Ascending aorta (tissue), 2 donors: ENCODE results near the gene SYNDIG1L. TPM values are rescaled to one million over a fixed set of nuclear protein-coding genes. Genes with fewer than 3 reads are reported as not detected.

Experiments used
- DNase-seq, 2 donors: peaks; one replicate each; pipeline ENCODE4 v3.0.0-alpha.2; 2019; ENCODE audit warnings: low spot score in 2 of 2
- H3K27ac ChIP-seq, 2 donors: fragments of 200-600 bp; sonication (generic); one replicate each; pipeline ENCODE4 v1.5.1; 2016 to 2017; ENCODE audit warnings: mild to moderate bottlenecking in 1 of 2
- H3K27me3 ChIP-seq: fragments of 200-600 bp; sonication (generic); one replicate; pipeline ENCODE4 v1.5.1; 2017
- H3K36me3 ChIP-seq, 2 donors: fragments of 200-600 bp; sonication (generic); one replicate each; pipeline ENCODE4 v1.5.1; 2016
- H3K4me1 ChIP-seq, 2 donors: fragments of 200-600 bp; sonication (generic); one replicate each; pipeline ENCODE4 v1.5.1; 2016 to 2017; ENCODE audit warnings: mild to moderate bottlenecking in 1 of 2
- H3K4me3 ChIP-seq, 2 donors: fragments of 200-600 bp; sonication (generic); one replicate each; pipeline ENCODE4 v1.5.1; 2016 to 2017; ENCODE audit warnings: mild to moderate bottlenecking in 1 of 2
- H3K9me3 ChIP-seq, 2 donors: fragments of 200-600 bp; sonication (generic); one replicate each; pipeline ENCODE4 v1.5.1; 2016
- intact Hi-C: fragments of 100-400 bp; cut with DNase I; formaldehyde crosslinking; loops from one replicate; pipeline ENCODE4 v1.15.1; 2023
- total RNA-seq: library from RNA; depleted of rRNA; stranded (reverse); fragments of >200 nt; gene quantifications from one replicate; pipeline ENCODE4 v1.1.0, GENCODE V29; 2016
- TF ChIP-seq, protein P1 (sequence below), 3 experiments: fragments of 200-600 bp in 2 of 3; fragments of 450-650 bp in 1 of 3; sonication (generic) in 2 of 3; IDR thresholded peaks; one replicate each; pipeline ENCODE4 v1.5.1; 2016 to 2019; ENCODE audit warnings: antibody characterized with exemption in 3 of 3, mild to moderate bottlenecking in 1 of 3, moderate library complexity in 1 of 3

SYNDIG1L gene
- total RNA-seq, 1 donor from 2014 or later = not detected

DNA sequence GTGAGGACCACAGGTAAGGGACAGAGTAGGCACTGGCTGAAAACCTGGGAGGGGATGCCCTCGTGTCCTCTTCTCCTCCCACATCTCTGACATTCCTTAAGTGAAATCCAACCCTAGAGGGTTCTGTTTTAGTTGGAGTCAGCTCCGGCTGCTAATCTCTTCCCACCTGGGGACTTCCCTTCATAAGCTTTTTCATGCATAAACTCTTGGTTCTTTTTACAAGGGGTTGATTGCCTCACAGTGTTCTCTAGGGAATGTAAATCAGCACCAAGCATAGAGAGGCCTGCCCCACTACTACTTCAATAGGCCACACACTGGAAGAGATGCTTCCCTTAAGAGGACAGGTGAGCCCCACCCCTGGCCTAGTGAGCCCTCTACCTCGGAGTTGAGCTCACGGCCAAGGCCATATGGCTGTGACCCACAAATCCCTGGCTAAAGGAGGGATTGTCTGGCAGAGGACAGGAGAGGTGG is 3.2 kb upstream of the SYNDIG1L start:
- Histone ChIP-seq H3K27me3 (no peaks in the 10 kb centered on the region), H3K36me3 (no peaks in the 10 kb centered on the region), H3K4me3 (no peak overlapping the region), H3K9me3 (no peaks in the 10 kb centered on the region), H3K27ac (no peak overlapping the region), H3K4me1 (no peaks in the 10 kb centered on the region)
- TF ChIP-seq, protein P1, sequence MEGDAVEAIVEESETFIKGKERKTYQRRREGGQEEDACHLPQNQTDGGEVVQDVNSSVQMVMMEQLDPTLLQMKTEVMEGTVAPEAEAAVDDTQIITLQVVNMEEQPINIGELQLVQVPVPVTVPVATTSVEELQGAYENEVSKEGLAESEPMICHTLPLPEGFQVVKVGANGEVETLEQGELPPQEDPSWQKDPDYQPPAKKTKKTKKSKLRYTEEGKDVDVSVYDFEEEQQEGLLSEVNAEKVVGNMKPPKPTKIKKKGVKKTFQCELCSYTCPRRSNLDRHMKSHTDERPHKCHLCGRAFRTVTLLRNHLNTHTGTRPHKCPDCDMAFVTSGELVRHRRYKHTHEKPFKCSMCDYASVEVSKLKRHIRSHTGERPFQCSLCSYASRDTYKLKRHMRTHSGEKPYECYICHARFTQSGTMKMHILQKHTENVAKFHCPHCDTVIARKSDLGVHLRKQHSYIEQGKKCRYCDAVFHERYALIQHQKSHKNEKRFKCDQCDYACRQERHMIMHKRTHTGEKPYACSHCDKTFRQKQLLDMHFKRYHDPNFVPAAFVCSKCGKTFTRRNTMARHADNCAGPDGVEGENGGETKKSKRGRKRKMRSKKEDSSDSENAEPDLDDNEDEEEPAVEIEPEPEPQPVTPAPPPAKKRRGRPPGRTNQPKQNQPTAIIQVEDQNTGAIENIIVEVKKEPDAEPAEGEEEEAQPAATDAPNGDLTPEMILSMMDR (IDR thresholded peaks at IDR 0.05) = no peak
- intact Hi-C loops = no loop called here
- no peak for DNase-seq

GRCh38 chr14:74427651-74428050 is 1.6 kb upstream of the SYNDIG1L start:
- H3K27ac ChIP-seq = no peak overlapping the region
- H3K36me3 ChIP-seq = no peaks in the 10 kb centered on the region
- intact Hi-C loops = no loop called here
- H3K27me3 ChIP-seq = no peaks in the 10 kb centered on the region
- H3K4me1 ChIP-seq = no peaks in the 10 kb centered on the region
- no peak overlapping the region for H3K4me3 ChIP-seq
- no peaks in the 10 kb centered on the region for H3K9me3 ChIP-seq
- no peak for DNase-seq
- TF ChIP-seq, protein P1 (IDR thresholded peaks at IDR 0.05) = no peak

DNA sequence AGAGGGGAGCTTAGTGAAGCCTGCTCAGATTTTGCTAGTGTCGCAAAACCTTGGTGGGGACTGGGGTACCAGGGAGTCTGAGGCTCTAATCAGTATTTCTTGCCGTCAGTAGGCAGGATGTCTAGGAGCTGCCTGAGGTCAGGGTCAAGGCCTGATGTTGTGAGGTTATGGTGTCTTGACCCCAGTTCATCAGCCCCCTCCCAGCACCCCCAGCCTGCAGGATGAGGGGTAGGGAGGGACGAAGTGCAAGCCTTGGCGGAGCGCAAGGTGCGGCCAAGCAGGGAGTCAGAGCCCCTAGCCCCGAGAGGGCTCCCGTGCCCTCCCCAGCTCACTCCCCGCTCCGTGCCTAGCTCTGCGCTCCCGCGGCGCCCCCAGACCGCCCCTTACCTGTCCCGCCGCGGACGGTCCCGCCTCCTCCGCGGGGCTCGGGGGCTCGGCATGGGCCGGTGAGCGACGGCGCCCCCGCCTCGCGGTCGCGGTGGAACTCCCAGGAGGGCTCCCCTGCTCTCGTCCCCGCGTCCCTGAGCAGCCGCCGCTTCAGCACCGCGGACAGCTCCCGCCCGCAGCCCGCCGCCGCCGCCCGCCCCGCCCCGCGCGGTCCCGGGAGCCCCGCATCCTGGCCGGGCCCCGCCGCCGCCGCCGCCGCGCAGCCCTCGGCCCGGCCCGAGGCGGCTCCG is 347 bp downstream of the SYNDIG1L start:
- intact Hi-C loops = no loop called here
- no peaks in the 10 kb centered on the region for H3K4me1 ChIP-seq
- peak in 1 of 2 donors; percentile 59 for DNase-seq
- H3K4me3 ChIP-seq = peak overlapping the region in 1 of 2 donors; percentile 54
- TF ChIP-seq, protein P1 (IDR thresholded peaks at IDR 0.05) = no peak
- H3K36me3 ChIP-seq = no peaks in the 10 kb centered on the region
- no peaks in the 10 kb centered on the region for H3K9me3 ChIP-seq
- no peaks in the 10 kb centered on the region for H3K27me3 ChIP-seq
- no peak overlapping the region for H3K27ac ChIP-seq

GRCh38 chr14:74424606-74425005 is 1.4 kb downstream of the SYNDIG1L start:
- Histone ChIP-seq H3K4me1 (no peaks in the 10 kb centered on the region), H3K9me3 (no peaks in the 10 kb centered on the region), H3K4me3 (no peak overlapping the region), H3K27me3 (no peaks in the 10 kb centered on the region), H3K36me3 (no peaks in the 10 kb centered on the region), H3K27ac (no peak overlapping the region)
- intact Hi-C loops = no loop called here
- no peak for DNase-seq
- TF ChIP-seq, protein P1 (IDR thresholded peaks at IDR 0.05) = no peak

DNA sequence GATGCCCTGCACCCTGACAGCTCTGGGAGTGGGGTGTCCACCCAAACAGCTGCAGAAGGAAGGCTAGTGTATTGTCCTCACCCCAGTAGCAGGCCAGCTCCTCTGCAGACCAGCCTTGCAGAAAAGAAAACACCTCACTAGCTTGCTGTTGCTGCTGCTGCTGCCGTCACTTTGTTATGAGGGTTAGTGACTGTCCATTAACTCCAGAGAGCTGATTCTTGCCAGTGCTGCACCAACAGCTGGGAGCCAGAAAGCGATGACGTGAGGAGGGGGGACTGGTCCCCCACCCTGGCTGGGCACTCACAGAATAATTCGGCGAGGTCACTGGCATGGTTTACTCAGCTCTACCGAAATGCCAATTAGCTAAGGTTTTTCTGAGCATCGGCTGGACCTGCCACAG is 2.8 kb downstream of the SYNDIG1L start:
- Histone ChIP-seq H3K4me1 (no peaks in the 10 kb centered on the region), H3K4me3 (no peak overlapping the region), H3K27me3 (no peaks in the 10 kb centered on the region), H3K9me3 (no peaks in the 10 kb centered on the region), H3K27ac (no peak overlapping the region), H3K36me3 (no peaks in the 10 kb centered on the region)
- TF ChIP-seq, protein P1 (IDR thresholded peaks at IDR 0.05) = no peak
- intact Hi-C loops = no loop called here
- DNase-seq = no peak
